OCI-LY3 (cell line): Measurements from ENCODE around the gene CYBC1.

ENCODE experiments used
- H2AFZ ChIP-seq: fragments of 200-600, 300-600 bp; shearing (Covaris generic); 2 replicates; pipeline ENCODE4 v1.6.0; 2014; ENCODE audit warnings: antibody characterized with exemption, low read depth, low read length
- H3K27ac ChIP-seq: fragments of 200-600, 300-600 bp; sonication (generic); 2 replicates; pipeline ENCODE4 v1.5.1; 2014; ENCODE audit warnings: mild to moderate bottlenecking, low read length, moderate library complexity, mixed read lengths
- H3K27me3 ChIP-seq: fragments of 200-600, 300-600 bp; sonication (generic); 2 replicates; pipeline ENCODE4 v1.6.1; 2014; ENCODE audit warnings: low read depth, low read length, mixed read lengths
- H3K36me3 ChIP-seq: fragments of 200-600, 300-600 bp; sonication (generic); replicated peaks from 2 replicates; pipeline ENCODE3; 2014; ENCODE audit warnings: low read depth, low read length, mixed read lengths
- H3K4me1 ChIP-seq: fragments of 300-600, 200-600 bp; sonication (generic); 2 replicates; pipeline ENCODE4 v1.6.1; 2014; ENCODE audit warnings: low read length, mixed read lengths
- H3K4me2 ChIP-seq: fragments of 200-600, 300-600 bp; sonication (generic); 2 replicates; pipeline ENCODE4 v1.6.1; 2014; ENCODE audit warnings: low read length, mixed read lengths
- H3K4me3 ChIP-seq: fragments of 300-600, 200-600 bp; sonication (generic); 2 replicates; pipeline ENCODE4 v1.5.1; 2014; ENCODE audit warnings: antibody characterized with exemption, mild to moderate bottlenecking, low read length, moderate library complexity
- H3K79me2 ChIP-seq: fragments of 300-600, 200-600 bp; shearing (Covaris generic); 2 replicates; pipeline ENCODE4 v1.6.1; 2014; ENCODE audit warnings: mild to moderate bottlenecking, low read length, mixed read lengths
- H3K9ac ChIP-seq: fragments of 300-600, 200-600 bp; shearing (Covaris generic); 2 replicates; pipeline ENCODE4 v1.6.0; 2014; ENCODE audit warnings: mild to moderate bottlenecking, low read length, moderate library complexity
- H3K9me3 ChIP-seq: fragments of 200-600, 300-600 bp; shearing (Covaris generic); 2 replicates; pipeline ENCODE4 v1.6.1; 2014; ENCODE audit warnings: low read length, mixed read lengths; ENCODE audit not compliant: insufficient read depth
- H4K20me1 ChIP-seq: fragments of 200-600, 300-600 bp; sonication (generic); 2 replicates; pipeline ENCODE4 v1.6.1; 2016; ENCODE audit warnings: low read length, mixed read lengths; ENCODE audit not compliant: insufficient read depth
- EZH2phosphoT487 ChIP-seq: fragments of 200-600 bp; shearing (Covaris generic); IDR thresholded peaks from 2 replicates; pipeline ENCODE4 v1.6.1; 2018; ENCODE audit warnings: antibody characterized with exemption, mixed run types, low read depth
- TF ChIP-seq, protein P1 (sequence below): fragments of 200-600, 300-600 bp; sonication (generic); IDR thresholded peaks from 2 replicates; pipeline ENCODE4 v1.5.1; 2014; ENCODE audit warnings: antibody characterized with exemption, low read length, low read depth

The CYBC1 gene

DNA sequence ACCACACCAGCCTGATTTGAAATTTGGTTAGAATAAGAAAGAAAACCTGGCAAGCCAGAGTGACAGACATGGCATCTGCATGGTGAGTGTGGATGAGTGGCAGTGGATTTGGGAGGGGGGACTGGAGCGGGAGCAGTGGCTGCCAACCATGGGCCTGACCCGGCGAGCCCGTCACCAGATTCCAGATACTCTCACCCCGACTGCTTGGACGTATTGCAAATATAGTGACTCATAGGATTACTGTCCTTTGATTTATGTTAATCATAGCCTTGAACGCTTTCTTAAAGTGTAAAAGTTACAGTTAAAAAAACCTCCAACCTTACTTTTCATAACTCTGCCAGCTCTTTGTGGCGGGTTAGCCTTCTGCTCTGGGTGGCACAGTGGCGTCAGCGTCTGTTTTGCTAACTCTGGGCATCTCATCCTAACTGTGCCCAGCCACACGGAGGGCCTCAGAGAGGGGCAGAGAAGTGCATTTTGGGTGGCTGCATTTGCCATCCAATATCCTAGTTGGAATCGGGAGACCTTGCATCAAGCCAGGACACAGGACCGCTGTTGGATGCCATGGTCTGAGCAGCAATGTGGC, 42.2 kb upstream of the CYBC1 start:
- Histone ChIP-seq H3K36me3 (peaks cover 6% of the 10 kb centered on the region), H3K4me3 (no peak overlapping the region), H3K27ac (no peak overlapping the region), H3K9me3 (no peaks in the 10 kb centered on the region), H3K4me1 (peaks cover 11% of the 10 kb centered on the region), H3K27me3 (no peaks in the 10 kb centered on the region), H4K20me1 (no peaks in the 10 kb centered on the region), H3K79me2 (no peaks in the 10 kb centered on the region), H3K9ac (no peak overlapping the region), H3K4me2 (no peak overlapping the region), H2AFZ (no peak overlapping the region)
- no peak for TF ChIP-seq EZH2phosphoT487
- TF ChIP-seq, protein P1, sequence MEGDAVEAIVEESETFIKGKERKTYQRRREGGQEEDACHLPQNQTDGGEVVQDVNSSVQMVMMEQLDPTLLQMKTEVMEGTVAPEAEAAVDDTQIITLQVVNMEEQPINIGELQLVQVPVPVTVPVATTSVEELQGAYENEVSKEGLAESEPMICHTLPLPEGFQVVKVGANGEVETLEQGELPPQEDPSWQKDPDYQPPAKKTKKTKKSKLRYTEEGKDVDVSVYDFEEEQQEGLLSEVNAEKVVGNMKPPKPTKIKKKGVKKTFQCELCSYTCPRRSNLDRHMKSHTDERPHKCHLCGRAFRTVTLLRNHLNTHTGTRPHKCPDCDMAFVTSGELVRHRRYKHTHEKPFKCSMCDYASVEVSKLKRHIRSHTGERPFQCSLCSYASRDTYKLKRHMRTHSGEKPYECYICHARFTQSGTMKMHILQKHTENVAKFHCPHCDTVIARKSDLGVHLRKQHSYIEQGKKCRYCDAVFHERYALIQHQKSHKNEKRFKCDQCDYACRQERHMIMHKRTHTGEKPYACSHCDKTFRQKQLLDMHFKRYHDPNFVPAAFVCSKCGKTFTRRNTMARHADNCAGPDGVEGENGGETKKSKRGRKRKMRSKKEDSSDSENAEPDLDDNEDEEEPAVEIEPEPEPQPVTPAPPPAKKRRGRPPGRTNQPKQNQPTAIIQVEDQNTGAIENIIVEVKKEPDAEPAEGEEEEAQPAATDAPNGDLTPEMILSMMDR: no peak

DNA sequence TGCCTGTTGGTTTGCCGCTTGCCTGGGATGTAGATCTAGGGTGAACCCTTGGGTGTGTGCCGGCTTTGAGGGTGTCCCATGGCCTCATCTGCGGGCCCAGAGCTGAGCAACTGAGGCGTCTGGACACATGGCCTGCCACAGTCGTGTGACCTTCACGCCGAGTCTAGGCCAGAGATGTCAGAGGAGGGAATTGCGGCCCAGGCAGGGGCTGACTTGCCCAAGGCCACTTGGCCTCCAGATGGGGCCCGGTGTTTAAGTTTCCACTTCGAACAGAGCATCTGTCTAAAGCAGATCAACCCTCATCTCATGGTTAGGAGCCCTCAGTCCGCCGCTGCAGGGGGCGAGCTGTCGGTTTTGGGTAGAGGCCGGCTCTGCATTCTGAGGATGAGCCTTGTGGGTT, 41.0 kb upstream of the CYBC1 start:
- TF ChIP-seq, protein P1: no peak
- TF ChIP-seq EZH2phosphoT487: no peak
- Histone ChIP-seq H3K9ac (no peak overlapping the region), H3K36me3 (peaks cover 13% of the 10 kb centered on the region), H3K4me2 (no peak overlapping the region), H3K4me3 (no peak overlapping the region), H3K9me3 (no peaks in the 10 kb centered on the region), H3K79me2 (no peaks in the 10 kb centered on the region), H3K4me1 (peaks cover 7% of the 10 kb centered on the region), H4K20me1 (no peaks in the 10 kb centered on the region), H3K27me3 (no peaks in the 10 kb centered on the region), H2AFZ (no peak overlapping the region), H3K27ac (no peak overlapping the region)

DNA sequence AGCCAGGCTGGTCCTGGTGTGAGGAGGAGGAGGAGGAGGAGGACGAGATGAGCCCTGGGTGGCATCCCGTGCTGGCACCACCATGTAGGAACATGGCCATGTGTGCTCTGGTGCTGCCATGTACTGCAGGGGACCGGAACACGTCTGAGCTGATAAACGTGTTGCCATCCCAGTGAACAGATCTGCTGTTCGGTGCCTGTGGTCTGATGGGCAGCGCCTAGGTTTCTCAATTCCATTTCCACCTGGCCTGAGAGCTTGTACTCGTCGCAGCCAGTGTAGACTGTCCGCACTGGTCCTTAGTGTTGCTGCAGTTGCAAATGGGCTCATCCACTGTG, 40.6 kb upstream of the CYBC1 start:
- no peak overlapping the region for H3K9ac ChIP-seq

DNA sequence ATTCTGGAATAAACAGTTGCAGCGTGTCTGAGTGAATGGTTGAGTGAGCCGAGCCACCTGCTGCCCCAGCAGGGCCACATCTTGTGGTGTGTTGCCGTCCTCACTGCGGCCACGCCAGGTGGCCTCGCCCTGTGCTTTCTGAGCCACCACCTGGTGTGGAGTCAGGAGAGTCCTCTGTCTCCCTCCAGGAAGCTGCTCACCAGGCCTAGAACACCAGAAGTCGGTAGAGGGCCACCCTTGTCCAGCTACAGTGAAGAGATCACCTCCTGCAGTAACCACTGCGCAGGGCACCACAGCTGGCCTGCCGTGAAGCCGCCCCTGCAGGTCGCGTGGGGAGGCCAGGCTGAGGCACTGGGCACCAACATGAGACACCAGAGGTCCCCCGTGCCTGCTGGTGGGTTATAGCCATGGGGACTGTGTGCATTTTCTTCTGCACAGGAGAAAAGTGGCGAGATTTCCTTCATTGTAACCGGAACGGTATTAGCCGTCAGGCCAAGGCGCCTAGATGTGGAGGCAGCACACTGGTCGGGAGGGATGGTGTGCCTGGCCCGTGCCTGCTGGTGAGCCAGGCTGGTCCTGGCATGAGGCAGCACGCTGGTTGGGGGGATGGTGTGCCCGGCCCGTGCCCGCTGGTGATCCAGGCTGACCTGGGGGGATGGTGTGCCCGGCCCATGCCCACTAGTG, 40.1 kb upstream of the CYBC1 start:
- no peak overlapping the region for H3K27ac ChIP-seq
- no peak overlapping the region for H2AFZ ChIP-seq

More for the DNA sequence above, 40.6 kb upstream of the CYBC1 start:
- no peak overlapping the region for H3K4me2 ChIP-seq
- no peaks in the 10 kb centered on the region for H3K79me2 ChIP-seq
- no peaks in the 10 kb centered on the region for H3K27me3 ChIP-seq
- peaks cover 7% of the 10 kb centered on the region for H3K4me1 ChIP-seq
- no peak overlapping the region for H3K27ac ChIP-seq
- H2AFZ ChIP-seq: no peak overlapping the region
- H3K4me3 ChIP-seq: no peak overlapping the region
- H3K36me3 ChIP-seq: peaks cover 14% of the 10 kb centered on the region
- no peaks in the 10 kb centered on the region for H4K20me1 ChIP-seq
- no peaks in the 10 kb centered on the region for H3K9me3 ChIP-seq
- TF ChIP-seq, protein P1: no peak
- no peak for TF ChIP-seq EZH2phosphoT487

More for the DNA sequence above, 40.1 kb upstream of the CYBC1 start:
- Histone ChIP-seq H3K4me1 (peaks cover 7% of the 10 kb centered on the region), H3K27me3 (no peaks in the 10 kb centered on the region), H3K4me2 (no peak overlapping the region), H3K36me3 (peaks cover 14% of the 10 kb centered on the region), H3K9me3 (no peaks in the 10 kb centered on the region), H3K9ac (no peak overlapping the region), H4K20me1 (no peaks in the 10 kb centered on the region), H3K79me2 (no peaks in the 10 kb centered on the region), H3K4me3 (no peak overlapping the region)
- TF ChIP-seq, protein P1: no peak
- TF ChIP-seq EZH2phosphoT487: no peak
